Gastroesophageal sphincter (tissue), 4 donors: ENCODE results near the gene SLIT3. TPM values are rescaled to one million over a fixed set of nuclear protein-coding genes. Genes with fewer than 3 reads are reported as not detected.

Experiments
- ATAC-seq: fragments of 150-250 bp; one replicate; pipeline ENCODE4 v1.9.1; 2016; ENCODE audit warnings: mild to moderate bottlenecking, moderate library complexity
- H3K27ac ChIP-seq, 4 donors: fragments of 200-600 bp; sonication (generic) in 3 of 4; 1 replicate in 3 of 4; 2 replicates in 1 of 4; pipeline ENCODE4 v1.5.1; 2016 to 2019
- H3K27me3 ChIP-seq: fragments of 200-600 bp; sonication (generic); one replicate; pipeline ENCODE4 v1.5.1; 2019
- H3K36me3 ChIP-seq, 2 donors: fragments of 200-600 bp; sonication (generic); one replicate each; pipeline ENCODE4 v1.5.1; 2019; ENCODE audit warnings: control low read depth in 1 of 2
- H3K4me1 ChIP-seq, 3 donors: fragments of 200-600 bp; sonication (generic); 1 replicate in 2 of 3; 2 replicates in 1 of 3; pipeline ENCODE4 v1.5.1; 2016 to 2019; ENCODE audit warnings: control low read depth in 2 of 3
- H3K4me3 ChIP-seq, 2 donors: fragments of 200-600 bp; sonication (generic); one replicate each; pipeline ENCODE4 v1.5.1; 2019; ENCODE audit warnings: mild to moderate bottlenecking in 1 of 2, moderate library complexity in 1 of 2
- H3K9me3 ChIP-seq, 3 donors: fragments of 200-600 bp; sonication (generic); one replicate each; pipeline ENCODE4 v1.5.1; 2017 to 2019; ENCODE audit warnings: control low read depth in 2 of 3
- CTCF ChIP-seq, 4 experiments: fragments of 200-600 bp in 2 of 4; fragments of 450-650 bp in 2 of 4; sonication (generic) in 1 of 4; IDR thresholded peaks; one replicate each; pipeline ENCODE4 v1.5.1; 2017 to 2019; ENCODE audit warnings: antibody characterized with exemption in 4 of 4, mild to moderate bottlenecking in 2 of 4, moderate library complexity in 2 of 4
- EP300 ChIP-seq: sonication (generic); formaldehyde crosslinking; IDR thresholded peaks from one replicate; pipeline ENCODE4 v1.6.1; 2017; ENCODE audit warnings: antibody characterized with exemption, mild to moderate bottlenecking
- POLR2A ChIP-seq, 2 donors: fragments of 450-650 bp; IDR thresholded peaks; one replicate each; pipeline ENCODE4 v1.6.1; 2017; ENCODE audit warnings: antibody characterized with exemption in 2 of 2, mild to moderate bottlenecking in 2 of 2, moderate library complexity in 1 of 2
- POLR2AphosphoS5 ChIP-seq: sonication (generic); formaldehyde crosslinking; IDR thresholded peaks from one replicate; pipeline ENCODE4 v1.6.1; 2017; ENCODE audit warnings: antibody characterized with exemption
- WGBS, 2 donors: methylation state at CpG; one replicate each; pipeline ENCODE4 v1.1.5; 2018; ENCODE audit warnings: low coverage in 1 of 2; 5-methylcytosine and 5-hydroxymethylcytosine counted together
- total RNA-seq, 4 donors: library from RNA; depleted of rRNA; stranded (reverse); fragments of >200 nt; gene quantifications; one replicate each; pipeline ENCODE4 v1.1.0, GENCODE V29; 2016

Gene SLIT3
- total RNA-seq, 4 donors from 2014 or later, result 29.6 to 76.3 (median 31.1) TPM

GRCh38 chr5:168822745-168823281 lies 478.1 kb downstream of the SLIT3 start:
- Histone ChIP-seq H3K4me3 (no peak overlapping the region), H3K27me3 (no peaks in the 10 kb centered on the region), H3K36me3 (peaks cover 0 to 26% of the 10 kb centered on the region in 2 donors), H3K4me1 (no peaks in the 10 kb centered on the region), H3K27ac (no peak overlapping the region), H3K9me3 (no peaks in the 10 kb centered on the region)
- TF ChIP-seq CTCF (IDR thresholded peaks at IDR 0.05) (no peak), POLR2AphosphoS5 (no peak), EP300 (no peak), POLR2A (IDR thresholded peaks at IDR 0.05) (no peak)
- 90 to 92% methylated on average over 10 of the region's 10 CpGs for WGBS, 2 donors
- no peak for ATAC-seq

GRCh38 chr5:168822248-168822744 lies 478.6 kb downstream of the SLIT3 start:
- Histone ChIP-seq H3K4me1 (no peaks in the 10 kb centered on the region), H3K36me3 (peaks cover 0 to 31% of the 10 kb centered on the region in 2 donors), H3K27me3 (no peaks in the 10 kb centered on the region), H3K27ac (no peak overlapping the region), H3K9me3 (no peaks in the 10 kb centered on the region), H3K4me3 (no peak overlapping the region)
- TF ChIP-seq POLR2A (IDR thresholded peaks at IDR 0.05) (no peak), POLR2AphosphoS5 (no peak), EP300 (no peak), CTCF (IDR thresholded peaks at IDR 0.05) (no peak)
- ATAC-seq, result no peak
- 47 to 100% methylated on average over 2 to 3 of the region's 4 CpGs for WGBS, 2 donors

GRCh38 chr5:168820874-168821273 lies 480.1 kb downstream of the SLIT3 start:
- H3K4me1 ChIP-seq, result no peaks in the 10 kb centered on the region
- H3K9me3 ChIP-seq, result no peaks in the 10 kb centered on the region
- no peak for ATAC-seq
- H3K27me3 ChIP-seq, result no peaks in the 10 kb centered on the region
- WGBS, 2 donors, result 75 to 94% methylated on average over 3 to 4 of the region's 5 CpGs
- H3K4me3 ChIP-seq, result no peak overlapping the region
- peaks cover 0 to 45% of the 10 kb centered on the region in 2 donors for H3K36me3 ChIP-seq
- H3K27ac ChIP-seq, result no peak overlapping the region
- TF ChIP-seq POLR2AphosphoS5 (no peak), EP300 (no peak), POLR2A (IDR thresholded peaks at IDR 0.05) (no peak), CTCF (IDR thresholded peaks at IDR 0.05) (no peak)

GRCh38 chr5:168819004-168819621 lies 481.8 kb downstream of the SLIT3 start:
- Histone ChIP-seq H3K4me1 (no peaks in the 10 kb centered on the region), H3K9me3 (no peaks in the 10 kb centered on the region), H3K36me3 (peaks cover 0 to 60% of the 10 kb centered on the region in 2 donors), H3K4me3 (no peak overlapping the region), H3K27ac (no peak overlapping the region), H3K27me3 (no peaks in the 10 kb centered on the region)
- ATAC-seq, result no peak
- TF ChIP-seq EP300, result no peak
- no peak for TF ChIP-seq POLR2AphosphoS5
- no peak for TF ChIP-seq POLR2A (IDR thresholded peaks at IDR 0.05)
- TF ChIP-seq CTCF (IDR thresholded peaks at IDR 0.05), result no peak
- 84 to 93% methylated on average over 6 to 12 of the region's 16 CpGs for WGBS, 2 donors

GRCh38 chr5:168818558-168818957 lies 482.4 kb downstream of the SLIT3 start:
- TF ChIP-seq POLR2AphosphoS5 (no peak), EP300 (no peak), POLR2A (IDR thresholded peaks at IDR 0.05) (no peak), CTCF (IDR thresholded peaks at IDR 0.05) (no peak)
- 80 to 100% methylated on average over 1 to 2 of the region's 4 CpGs for WGBS, 2 donors
- Histone ChIP-seq H3K4me3 (no peak overlapping the region), H3K9me3 (no peaks in the 10 kb centered on the region), H3K4me1 (no peaks in the 10 kb centered on the region), H3K27ac (no peak overlapping the region), H3K36me3 (peaks cover 0 to 66% of the 10 kb centered on the region in 2 donors), H3K27me3 (no peaks in the 10 kb centered on the region)
- ATAC-seq, result no peak
